Urinary bladder (tissue), 4 donors: ENCODE data around the gene FIGNL2. TPM values are rescaled to one million over a fixed set of nuclear protein-coding genes. Genes with fewer than 3 reads are reported as not detected.
"Not testable (repeated sequence)": the region's sequence is repeated elsewhere in the genome, so short reads cannot be mapped to it uniquely, and the experiment has no call there.

Experiments used
- DNase-seq: peaks from one replicate; pipeline ENCODE4 v3.0.0-alpha.2; 2015; ENCODE audit errors: extremely low spot score
- H3K27ac ChIP-seq: one replicate; pipeline ENCODE4 v1.5.1; 2013; ENCODE audit warnings: low read depth, mild to moderate bottlenecking, moderate library complexity
- H3K36me3 ChIP-seq: one replicate; pipeline ENCODE4 v1.6.1; 2013; ENCODE audit warnings: mild to moderate bottlenecking, moderate library complexity; ENCODE audit not compliant: insufficient read depth
- H3K4me1 ChIP-seq: one replicate; pipeline ENCODE4 v1.6.1; 2013; ENCODE audit warnings: mild to moderate bottlenecking, moderate library complexity; ENCODE audit not compliant: insufficient read depth
- H3K4me3 ChIP-seq: one replicate; pipeline ENCODE4 v1.5.1; 2013; ENCODE audit warnings: low read depth, low read length
- WGBS: extraction: QIAGEN DNeasy Blood & Tissue Kit; methylation state at CpG from one replicate; pipeline ENCODE4 v1.1.7; 2013; 5-methylcytosine and 5-hydroxymethylcytosine counted together
- polyA plus RNA-seq: library from polyadenylated mRNA; stranded (reverse); fragments of 200-250 nt; gene quantifications from one replicate; pipeline ENCODE4 v1.2.3, GENCODE V29; 2013
- total RNA-seq: library from RNA; depleted of rRNA; stranded (reverse); fragments of >200 nt; gene quantifications from one replicate; pipeline ENCODE4 v1.2.3, GENCODE V29; 2014
- donor health status: healthy with polysubstance abuse.
- donor health status: healthy.

Gene FIGNL2
- total and polyA plus RNA-seq, 2 donors = 0.33 to 0.53 TPM

- Histone ChIP-seq H3K27ac (no peak overlapping the region), H3K4me1 (no peaks in the 10 kb centered on the region), H3K36me3 (no peaks in the 10 kb centered on the region), H3K4me3 (no peak overlapping the region)
- WGBS = 61% methylated on average over 10 of the region's 10 CpGs
- no peak for DNase-seq
These were observed 37.6 kb upstream of the FIGNL2 start for GRCh38 chr12:51886021-51886710.

DNA sequence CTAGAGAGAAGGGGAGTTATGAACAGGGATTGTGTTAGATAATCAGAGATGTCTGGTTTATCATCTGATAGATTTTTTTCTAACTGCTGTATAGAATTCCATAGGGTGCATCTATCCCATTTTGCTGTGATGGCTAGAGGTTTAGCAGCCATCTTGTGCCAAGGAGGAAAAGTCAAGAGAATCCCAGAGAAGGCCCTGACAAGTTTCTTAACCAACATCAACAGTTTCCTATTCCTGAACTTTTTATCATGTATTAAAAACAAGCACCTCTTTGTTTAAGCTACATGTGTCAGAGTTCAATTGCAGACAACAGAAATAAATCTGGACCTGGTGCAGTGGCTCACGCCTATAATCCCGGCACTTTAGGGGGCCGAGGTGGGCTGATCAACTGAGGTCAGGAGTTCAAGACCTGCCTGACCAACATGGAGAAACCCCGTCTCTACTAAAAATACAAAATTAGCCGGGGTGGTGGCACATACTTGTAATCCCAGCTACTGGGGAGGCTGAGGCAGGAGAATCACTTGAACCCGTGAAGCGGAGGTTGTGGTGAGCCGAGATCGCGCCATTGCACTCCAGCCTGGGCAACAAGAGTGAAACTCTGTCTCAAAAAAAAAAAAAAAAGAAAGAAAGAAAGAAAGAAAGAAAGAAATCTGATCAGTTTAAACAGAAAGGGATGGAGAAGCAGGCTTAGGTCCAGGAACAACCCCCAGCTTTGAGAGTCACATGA lies 36.9 kb upstream of the FIGNL2 start:
- not testable (repeated sequence) for H3K36me3 ChIP-seq, H3K27ac ChIP-seq, DNase-seq, H3K4me3 ChIP-seq, H3K4me1 ChIP-seq
- 84% methylated on average over 10 of the region's 10 CpGs for WGBS

- H3K27ac ChIP-seq = no peak overlapping the region
- DNase-seq = no peak
- H3K4me3 ChIP-seq = no peak overlapping the region
- H3K4me1 ChIP-seq = no peaks in the 10 kb centered on the region
- WGBS = 76% methylated on average over 11 of the region's 11 CpGs
- H3K36me3 ChIP-seq = no peaks in the 10 kb centered on the region
These were observed 36.2 kb upstream of the FIGNL2 start for GRCh38 chr12:51884676-51885229.

- Histone ChIP-seq H3K27ac (no peak overlapping the region), H3K36me3 (no peaks in the 10 kb centered on the region), H3K4me3 (no peak overlapping the region), H3K4me1 (no peaks in the 10 kb centered on the region)
- no peak for DNase-seq
- WGBS = 84% methylated on average over 4 of the region's 4 CpGs
These were observed 35.6 kb upstream of the FIGNL2 start for GRCh38 chr12:51883998-51884675.

DNA sequence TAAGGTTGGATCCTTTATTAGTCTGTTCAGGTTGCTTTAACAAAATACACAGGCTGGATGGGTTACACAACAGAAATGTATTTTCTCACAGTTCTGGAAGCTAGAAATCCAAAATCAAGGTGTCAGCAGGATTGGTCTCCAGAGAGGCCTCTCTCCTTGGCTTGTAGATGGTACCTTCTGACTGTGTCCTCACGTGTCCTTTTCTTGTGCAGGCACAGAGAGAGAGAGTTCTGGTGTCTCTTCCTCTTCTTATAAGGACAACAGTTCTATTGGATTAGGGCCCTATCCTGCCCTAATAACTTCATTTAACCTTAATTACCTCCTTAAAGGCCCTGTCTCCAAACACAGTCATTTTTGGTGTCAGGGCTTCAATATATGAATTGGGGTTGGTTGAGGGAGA lies 34.8 kb upstream of the FIGNL2 start:
- 88% methylated on average over 1 of the region's 1 CpG for WGBS
- H3K4me3 ChIP-seq = no peak overlapping the region
- no peaks in the 10 kb centered on the region for H3K4me1 ChIP-seq
- DNase-seq = no peak
- no peak overlapping the region for H3K27ac ChIP-seq
- no peaks in the 10 kb centered on the region for H3K36me3 ChIP-seq

- H3K36me3 ChIP-seq = no peaks in the 10 kb centered on the region
- 81% methylated on average over 3 of the region's 3 CpGs for WGBS
- DNase-seq = no peak
- H3K4me3 ChIP-seq = no peak overlapping the region
- no peaks in the 10 kb centered on the region for H3K4me1 ChIP-seq
- H3K27ac ChIP-seq = no peak overlapping the region
These were observed 30.6 kb upstream of the FIGNL2 start for GRCh38 chr12:51879102-51879501.

GRCh38 chr12:51874486-51874885 lies 26.0 kb upstream of the FIGNL2 start:
- DNase-seq = no peak
- H3K4me3 ChIP-seq = no peak overlapping the region
- H3K4me1 ChIP-seq = no peaks in the 10 kb centered on the region
- 95% methylated on average over 4 of the region's 4 CpGs for WGBS
- H3K27ac ChIP-seq = no peak overlapping the region
- no peaks in the 10 kb centered on the region for H3K36me3 ChIP-seq

DNA sequence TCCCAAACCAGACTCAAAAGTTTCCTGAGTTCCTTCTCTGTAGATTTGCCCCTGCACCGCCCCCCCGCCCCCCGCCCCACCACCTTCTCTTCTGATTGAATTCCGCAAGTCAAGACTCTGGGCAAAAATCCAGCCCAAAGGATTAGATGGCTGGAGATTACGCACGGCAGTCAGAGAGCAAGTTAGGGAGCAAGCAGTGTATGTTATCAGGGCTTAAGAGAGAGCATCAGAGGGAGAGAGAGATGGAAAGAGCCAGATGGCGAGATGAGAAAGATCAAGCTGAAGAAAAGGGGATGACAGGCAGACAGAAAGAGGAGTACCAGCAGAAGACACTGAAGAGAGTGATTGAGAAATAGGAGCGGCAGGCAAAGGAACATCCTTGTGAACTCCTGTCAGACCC lies 25.5 kb upstream of the FIGNL2 start:
- H3K27ac ChIP-seq = no peak overlapping the region
- no peak overlapping the region for H3K4me3 ChIP-seq
- no peaks in the 10 kb centered on the region for H3K36me3 ChIP-seq
- DNase-seq = no peak
- no peaks in the 10 kb centered on the region for H3K4me1 ChIP-seq
- WGBS = 22% methylated on average over 8 of the region's 8 CpGs

DNA sequence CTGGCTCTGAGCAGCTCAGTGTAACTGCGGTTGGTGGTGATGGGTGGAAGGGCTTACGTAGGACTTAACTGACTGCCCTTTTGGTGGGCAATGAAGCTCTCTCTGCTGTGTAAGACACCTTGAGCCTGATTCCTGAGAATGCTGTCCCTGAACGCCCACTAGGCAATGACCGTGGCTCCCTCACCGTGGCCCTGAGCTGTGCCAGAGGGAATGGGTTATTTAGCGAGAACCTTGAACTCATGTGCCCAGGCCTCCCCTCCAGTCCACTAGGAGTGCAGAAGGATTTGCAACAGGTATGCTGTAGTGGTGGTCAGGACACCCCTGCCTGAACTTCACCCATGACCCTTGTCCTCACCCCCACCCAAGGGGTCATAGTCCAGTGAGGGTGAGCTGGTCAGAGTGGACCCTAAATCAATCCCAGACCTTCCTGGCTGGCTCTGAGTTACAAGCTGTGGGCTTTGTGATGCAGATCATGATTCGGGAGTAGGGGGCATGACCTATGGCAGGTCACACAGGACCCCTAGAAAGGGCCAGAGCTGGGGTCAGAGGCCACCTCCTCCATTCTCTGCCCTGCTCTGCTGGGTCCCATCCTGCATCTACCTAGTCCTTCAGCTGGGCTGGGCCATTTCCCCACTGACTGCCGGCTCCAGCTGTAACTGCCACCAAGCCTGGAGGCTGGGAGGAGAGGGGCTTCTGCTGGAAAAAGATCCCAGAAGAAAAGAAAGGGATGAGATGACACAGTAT lies 24.9 kb upstream of the FIGNL2 start:
- Histone ChIP-seq H3K4me1 (no peaks in the 10 kb centered on the region), H3K36me3 (no peaks in the 10 kb centered on the region), H3K4me3 (no peak overlapping the region), H3K27ac (no peak overlapping the region)
- WGBS = 76% methylated on average over 8 of the region's 8 CpGs
- no peak for DNase-seq

DNA sequence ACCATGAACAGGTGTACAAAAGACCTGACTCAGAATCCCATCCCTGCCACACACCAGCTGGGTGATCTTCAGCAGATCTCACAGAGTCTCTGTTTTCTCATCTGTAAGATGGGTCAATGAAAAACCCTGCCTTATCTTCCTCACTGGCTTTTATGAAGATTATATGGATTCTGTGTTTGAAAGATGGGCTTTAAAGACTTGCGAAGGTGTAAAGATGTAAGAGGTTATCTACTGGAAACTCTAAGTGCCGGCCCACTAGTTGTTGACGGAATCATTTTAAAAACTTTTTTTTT lies 24.1 kb upstream of the FIGNL2 start:
- no peak for DNase-seq
- Histone ChIP-seq H3K36me3 (no peaks in the 10 kb centered on the region), H3K27ac (no peak overlapping the region), H3K4me3 (no peak overlapping the region), H3K4me1 (no peaks in the 10 kb centered on the region)
- 94% methylated on average over 3 of the region's 3 CpGs for WGBS

GRCh38 chr12:51871918-51872688 lies 23.6 kb upstream of the FIGNL2 start:
- Histone ChIP-seq H3K27ac (no peak overlapping the region), H3K4me3 (no peak overlapping the region), H3K36me3 (no peaks in the 10 kb centered on the region), H3K4me1 (no peaks in the 10 kb centered on the region)
- DNase-seq = no peak
- WGBS = 77% methylated on average over 17 of the region's 17 CpGs

DNA sequence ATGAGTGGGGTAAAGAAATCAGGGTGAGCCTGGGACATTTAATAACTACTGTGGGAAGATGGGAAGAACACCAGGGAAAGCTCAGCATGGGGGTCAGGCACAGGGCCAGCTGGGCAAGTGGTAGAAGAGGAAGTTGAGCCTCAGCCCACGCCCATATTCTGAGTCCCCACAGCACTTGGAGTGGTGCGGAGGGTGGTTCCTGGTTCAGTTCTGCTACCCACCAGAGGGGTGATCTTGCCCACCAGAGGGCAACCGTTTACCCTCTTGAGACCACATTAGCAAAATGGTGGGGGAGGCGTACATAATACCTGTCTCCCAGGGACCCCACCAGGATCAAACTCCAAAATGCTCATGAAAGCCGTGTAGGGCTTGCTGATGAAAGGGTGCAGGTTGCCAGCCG lies 22.6 kb upstream of the FIGNL2 start:
- H3K4me3 ChIP-seq = no peak overlapping the region
- DNase-seq = no peak
- 91% methylated on average over 6 of the region's 6 CpGs for WGBS
- no peaks in the 10 kb centered on the region for H3K36me3 ChIP-seq
- H3K27ac ChIP-seq = no peak overlapping the region
- no peaks in the 10 kb centered on the region for H3K4me1 ChIP-seq

- no peaks in the 10 kb centered on the region for H3K4me1 ChIP-seq
- WGBS = 74% methylated on average over 4 of the region's 4 CpGs
- H3K4me3 ChIP-seq = no peak overlapping the region
- no peak for DNase-seq
- no peak overlapping the region for H3K27ac ChIP-seq
- no peaks in the 10 kb centered on the region for H3K36me3 ChIP-seq
These were observed 22.0 kb upstream of the FIGNL2 start for GRCh38 chr12:51870504-51870903.
